T-cell (primary cell): ENCODE results near the gene SLC39A11. TPM values are rescaled to one million over a fixed set of nuclear protein-coding genes. Genes with fewer than 3 reads are reported as not detected.

ENCODE experiments used
- ATAC-seq, 4 experiments: fragments of 200-7000 bp in 3 of 4; fragments of 150-1000 bp in 1 of 4; cut with Tn5 transposase; replicated peaks in 1 of 4; 1 replicate in 3 of 4; 2 replicates in 1 of 4; pipeline ENCODE4 v1.10.0; 2021; ENCODE audit warnings: moderate library complexity in 3 of 4, mild to moderate bottlenecking in 2 of 4, moderate number of reproducible peaks in 1 of 4
- CTCF ChIA-PET, 2 donors: fragments of 300-600 bp; sonication (Branson Sonifier 250); formaldehyde crosslinking; loops; one replicate each; lab custom pipeline; 2022; ENCODE audit warnings: antibody characterized with exemption in 2 of 2; lab: Charles Lee
- POLR2A ChIA-PET, 2 donors: fragments of 300-600 bp; sonication (Branson Sonifier 250); formaldehyde crosslinking; loops; one replicate each; lab custom pipeline; 2022; ENCODE audit warnings: antibody characterized with exemption in 2 of 2; lab: Charles Lee
- DNase-seq, 35 experiments: peaks; one replicate each; pipeline versions ENCODE4 v3.0.0 to v3.0.0-alpha.2; 2013 to 2023
- H3K27ac ChIP-seq: one replicate; pipeline ENCODE4 v1.5.1; 2013; ENCODE audit warnings: low read length
- H3K27me3 ChIP-seq, 2 experiments: replicated peaks in 1 of 2; 1 replicate in 1 of 2; 2 replicates in 1 of 2; pipeline versions ENCODE4 v1.6.1 to v1.7.0; 2013; ENCODE audit warnings: low read length in 1 of 2, mixed read lengths in 1 of 2; ENCODE audit not compliant: control insufficient read depth in 2 of 2, insufficient read depth in 2 of 2; ENCODE audit errors: extremely low read depth in 1 of 2
- H3K36me3 ChIP-seq, 2 donors: 1 replicate in 1 of 2; 2 replicates in 1 of 2; pipeline versions ENCODE4 v1.6.1 to v1.7.0; 2013; ENCODE audit warnings: low read length in 1 of 2; ENCODE audit not compliant: control insufficient read depth in 2 of 2, insufficient read depth in 1 of 2; ENCODE audit errors: extremely low read depth in 1 of 2
- H3K4me1 ChIP-seq, 2 experiments: 1 replicate in 1 of 2; 2 replicates in 1 of 2; pipeline versions ENCODE4 v1.6.1 to v1.7.0; 2013; ENCODE audit warnings: low read length in 2 of 2, mixed read lengths in 1 of 2; ENCODE audit not compliant: insufficient read depth in 2 of 2, control insufficient read depth in 1 of 2; ENCODE audit errors: extremely low read depth in 1 of 2
- H3K4me3 ChIP-seq, 2 donors: 1 replicate in 1 of 2; 2 replicates in 1 of 2; pipeline versions ENCODE4 v1.5.1 to v1.7.0; 2013; ENCODE audit warnings: mild to moderate bottlenecking in 2 of 2, low read length in 1 of 2, moderate library complexity in 1 of 2; ENCODE audit not compliant: control insufficient read depth in 1 of 2; ENCODE audit errors: extremely low read depth in 1 of 2
- H3K9me3 ChIP-seq: 2 replicates; pipeline ENCODE4 v1.7.0; 2013
- H3K27ac Mint-ChIP-seq, 2 donors: one replicate each; pipeline ENCODE4 v1.8.0; 2020 to 2021; ENCODE audit warnings: mild to moderate bottlenecking in 2 of 2, mixed read lengths in 2 of 2
- H3K27me3 Mint-ChIP-seq, 2 donors: one replicate each; pipeline ENCODE4 v1.8.0; 2021 to 2022; ENCODE audit warnings: mixed read lengths in 2 of 2
- H3K36me3 Mint-ChIP-seq: one replicate; pipeline ENCODE4 v1.8.0; 2021; ENCODE audit warnings: mixed read lengths
- H3K4me1 Mint-ChIP-seq, 3 donors: one replicate each; pipeline ENCODE4 v1.8.0; 2020 to 2022; ENCODE audit warnings: mixed read lengths in 3 of 3, mild to moderate bottlenecking in 1 of 3
- H3K4me3 Mint-ChIP-seq, 3 donors: one replicate each; pipeline ENCODE4 v1.8.0; 2020 to 2022; ENCODE audit warnings: mild to moderate bottlenecking in 3 of 3, mixed read lengths in 3 of 3, moderate library complexity in 3 of 3
- H3K9me3 Mint-ChIP-seq, 3 donors: one replicate each; pipeline ENCODE4 v1.8.0; 2020 to 2022; ENCODE audit warnings: mixed read lengths in 3 of 3
- WGBS: methylation state at CpG from one replicate; pipeline ENCODE4 v1.1.5; 2013; ENCODE audit warnings: missing lambda C conversion rate; ENCODE audit not compliant: insufficient coverage; 5-methylcytosine and 5-hydroxymethylcytosine counted together
- total RNA-seq, 35 experiments: library from RNA in 6 of 35; stranded (reverse) in 6 of 35; fragments of 120-200 nt in 1 of 35; gene quantifications; one replicate each; pipeline versions ENCODE4 v1.2.1 to v1.2.4 and lab custom pipeline; 2013 to 2026

The SLC39A11 gene
- total RNA-seq, 5 donors from 2014 or later (not counting 1 experiment from before 2014, with no cell fraction given), result 18.6 to 27.1 (median 23.4) TPM

GRCh38 chr17:73089322-73090317 lies 2.9 kb downstream of the SLC39A11 start:
- H3K27ac Mint-ChIP-seq, result no peak overlapping the region

GRCh38 chr17:73088561-73088960 lies 3.9 kb downstream of the SLC39A11 start:
- peaks cover 36 to 40% (median 37%) of the 10 kb centered on the region in 3 donors for H3K4me1 Mint-ChIP-seq
- no peak overlapping the region for H3K27ac Mint-ChIP-seq
- no peaks in the 10 kb centered on the region for H3K27me3 Mint-ChIP-seq
- H3K4me3 ChIP-seq, result no peak overlapping the region
- 95% methylated on average over 10 of the region's 10 CpGs for WGBS
- peaks cover 8 to 28% of the 10 kb centered on the region in 2 donors for H3K36me3 ChIP-seq
- H3K4me1 ChIP-seq, result peaks cover 4 to 26% of the 10 kb centered on the region in 2 experiments
- peaks cover 41% of the 10 kb centered on the region for H3K36me3 Mint-ChIP-seq
- no peaks in the 10 kb centered on the region for H3K9me3 ChIP-seq
- H3K9me3 Mint-ChIP-seq, result peaks cover 0 to 3% (median 2%) of the 10 kb centered on the region in 3 donors
- ATAC-seq (no peak), DNase-seq (peak in 1 of 35 experiments; percentile 7)
- CTCF ChIA-PET, result interaction anchor here in 1 of 2 donors (0.5 to 0.6 kb wide), 3 partner anchors 18 to 133 kb away, joined by 3 to 10 read pairs (median 3); no protein-coding TSS in a partner anchor
- H3K27me3 ChIP-seq, result no peaks in the 10 kb centered on the region
- no peak overlapping the region for H3K27ac ChIP-seq
- POLR2A ChIA-PET, result no interaction called here
- no peak overlapping the region for H3K4me3 Mint-ChIP-seq

More at GRCh38 chr17:73089322-73090317, 2.9 kb downstream of the SLC39A11 start:
- Histone ChIP-seq H3K4me1 (peaks cover 4 to 27% of the 10 kb centered on the region in 2 experiments), H3K9me3 (no peaks in the 10 kb centered on the region), H3K27me3 (no peaks in the 10 kb centered on the region), H3K4me3 (no peak overlapping the region), H3K36me3 (peaks cover 0 to 21% of the 10 kb centered on the region in 2 donors), H3K27ac (no peak overlapping the region)
- Mint-ChIP-seq H3K27me3 (no peaks in the 10 kb centered on the region), H3K9me3 (no peaks in the 10 kb centered on the region), H3K4me1 (peaks cover 36 to 40% (median 37%) of the 10 kb centered on the region in 3 donors), H3K4me3 (no peak overlapping the region), H3K36me3 (peaks cover 32% of the 10 kb centered on the region)
- CTCF ChIA-PET, result interaction anchor here in 1 of 2 donors (0.5 to 0.6 kb wide), 2 partner anchors 82 to 132 kb away, joined by 3 to 10 read pairs; no protein-coding TSS in a partner anchor
- DNase-seq (no peak), ATAC-seq (no peak)
- WGBS, result 95% methylated on average over 11 of the region's 12 CpGs
- POLR2A ChIA-PET, result no interaction called here

DNA sequence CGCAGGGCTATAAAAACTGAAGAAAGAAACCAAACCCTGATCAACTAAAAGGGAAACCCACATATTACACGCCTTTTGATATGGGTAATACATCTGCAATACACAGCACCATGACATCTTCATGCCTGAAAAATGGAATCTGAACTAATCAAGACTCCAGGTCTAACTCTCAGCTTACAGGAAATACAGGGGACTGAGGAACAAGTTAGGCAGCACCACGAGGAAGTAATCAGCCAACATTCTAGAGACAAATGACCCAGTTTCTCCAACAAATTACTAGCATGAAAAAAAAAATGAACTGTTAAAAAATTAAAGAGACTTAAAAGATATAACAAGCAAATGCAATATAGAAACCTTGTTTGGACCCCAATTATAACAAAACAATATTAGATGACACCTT lies 9.1 kb downstream of the SLC39A11 start:
- Mint-ChIP-seq H3K27ac (no peak overlapping the region), H3K4me3 (no peak overlapping the region), H3K27me3 (no peaks in the 10 kb centered on the region), H3K36me3 (peaks cover 76% of the 10 kb centered on the region), H3K4me1 (peaks cover 13 to 19% (median 16%) of the 10 kb centered on the region in 3 donors), H3K9me3 (peaks cover 0 to 6% (median 5%) of the 10 kb centered on the region in 3 donors)
- Histone ChIP-seq H3K27ac (no peak overlapping the region), H3K9me3 (no peaks in the 10 kb centered on the region), H3K36me3 (peaks cover 8 to 33% of the 10 kb centered on the region in 2 donors), H3K4me3 (no peak overlapping the region), H3K27me3 (no peaks in the 10 kb centered on the region), H3K4me1 (no peaks in the 10 kb centered on the region)
- ATAC-seq (no peak), DNase-seq (no peak)
- ChIA-PET CTCF (no interaction called here), POLR2A (no interaction called here)
- WGBS, result no CpG with 5 or more reads among the region's 3 CpGs

DNA sequence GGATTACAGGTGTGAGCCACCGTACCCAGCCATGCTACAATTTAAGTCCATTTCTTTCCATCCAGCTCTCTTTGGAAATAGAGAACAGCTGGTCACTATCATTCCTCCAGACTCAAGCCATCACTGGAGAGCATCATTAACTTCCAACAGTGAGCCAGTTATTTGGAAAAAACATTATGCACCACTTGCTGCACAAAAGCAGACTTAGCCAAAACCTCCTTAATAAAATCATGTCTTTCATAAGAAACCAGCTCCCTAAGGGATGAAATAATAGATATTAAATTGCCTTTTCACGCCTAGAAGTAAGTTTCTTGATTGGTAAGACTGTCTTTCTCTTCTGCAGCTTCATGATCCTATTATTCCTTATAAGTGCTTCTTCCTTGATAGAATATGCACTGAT lies 17.9 kb downstream of the SLC39A11 start:
- peaks cover 0 to 7% of the 10 kb centered on the region in 2 donors for H3K36me3 ChIP-seq
- no peak overlapping the region for H3K27ac ChIP-seq
- Mint-ChIP-seq H3K9me3 (peaks cover 0 to 3% (median 0%) of the 10 kb centered on the region in 3 donors), H3K4me1 (peaks cover 2 to 5% (median 3%) of the 10 kb centered on the region in 3 donors), H3K36me3 (peaks cover 61% of the 10 kb centered on the region), H3K27me3 (no peaks in the 10 kb centered on the region), H3K4me3 (no peak overlapping the region), H3K27ac (no peak overlapping the region)
- DNase-seq (no peak), ATAC-seq (no peak)
- WGBS, result no CpG with 5 or more reads among the region's 2 CpGs
- H3K4me3 ChIP-seq, result no peak overlapping the region
- ChIA-PET CTCF (no interaction called here), POLR2A (no interaction called here)
- no peaks in the 10 kb centered on the region for H3K9me3 ChIP-seq
- H3K27me3 ChIP-seq, result no peaks in the 10 kb centered on the region
- H3K4me1 ChIP-seq, result no peaks in the 10 kb centered on the region

GRCh38 chr17:73072219-73072962 lies 20.1 kb downstream of the SLC39A11 start:
- Mint-ChIP-seq H3K27me3 (no peaks in the 10 kb centered on the region), H3K9me3 (peaks cover 0 to 3% (median 0%) of the 10 kb centered on the region in 3 donors), H3K36me3 (peaks cover 67% of the 10 kb centered on the region), H3K4me3 (no peak overlapping the region), H3K27ac (no peak overlapping the region), H3K4me1 (peaks cover 2 to 7% (median 3%) of the 10 kb centered on the region in 3 donors)
- H3K4me3 ChIP-seq, result no peak overlapping the region
- 92% methylated on average over 8 of the region's 14 CpGs for WGBS
- H3K36me3 ChIP-seq, result peaks cover 0 to 7% of the 10 kb centered on the region in 2 donors
- DNase-seq, result no peak
- ChIA-PET CTCF (no interaction called here), POLR2A (no interaction called here)
- ATAC-seq, result no peak
- no peak overlapping the region for H3K27ac ChIP-seq
- no peaks in the 10 kb centered on the region for H3K4me1 ChIP-seq
- no peaks in the 10 kb centered on the region for H3K27me3 ChIP-seq
- no peaks in the 10 kb centered on the region for H3K9me3 ChIP-seq
